Activated CD8-positive, alpha-beta T cell treated with anti-CD3 and anti-CD28 coated beads, Interleukin-2, amount 10 ng/mL, durations not matched to agents 7 days and 5 days (primary cell): ENCODE results near the gene HES7. TPM values are rescaled to one million over a fixed set of nuclear protein-coding genes. Genes with fewer than 3 reads are reported as not detected.

Experiments
- ATAC-seq: fragments of 150-1000 bp; cut with Tn5 transposase; one replicate; pipeline ENCODE4 v1.10.0; 2021; ENCODE audit warnings: moderate library complexity
- CTCF ChIA-PET: fragments of 350-600 bp; sonication (Branson Sonifier 250); formaldehyde crosslinking; loops from one replicate; lab custom pipeline; 2021; ENCODE audit warnings: antibody characterized with exemption; lab: Charles Lee
- POLR2A ChIA-PET: fragments of 350-600 bp; sonication (Branson Sonifier 250); formaldehyde crosslinking; loops from one replicate; lab custom pipeline; 2021; ENCODE audit warnings: antibody characterized with exemption; lab: Charles Lee
- DNase-seq: peaks from one replicate; pipeline ENCODE4 v3.0.0-alpha.2; 2020
- H3K27ac Mint-ChIP-seq: one replicate; pipeline ENCODE4 v1.8.0; 2021; ENCODE audit warnings: mild to moderate bottlenecking, mixed read lengths
- H3K27me3 Mint-ChIP-seq: one replicate; pipeline ENCODE4 v1.8.0; 2021; ENCODE audit warnings: low read depth, mixed read lengths
- H3K36me3 Mint-ChIP-seq: one replicate; pipeline ENCODE4 v1.8.0; 2021; ENCODE audit warnings: low read depth, mixed read lengths
- H3K4me1 Mint-ChIP-seq: one replicate; pipeline ENCODE4 v1.8.0; 2021; ENCODE audit warnings: low read depth, mixed read lengths
- H3K4me3 Mint-ChIP-seq: one replicate; pipeline ENCODE4 v1.8.0; 2021; ENCODE audit warnings: mild to moderate bottlenecking, mixed read lengths
- H3K9me3 Mint-ChIP-seq: one replicate; pipeline ENCODE4 v1.8.0; 2022; ENCODE audit warnings: mixed read lengths; ENCODE audit not compliant: insufficient read depth
- total RNA-seq, 2 experiments: library from RNA; stranded (reverse); gene quantifications; one replicate each; pipeline ENCODE4 v1.2.3, GENCODE V29; 2021

The HES7 gene
- total RNA-seq, 2 experiments from 2014 or later, result 0.29 TPM; not detected in 1

DNA sequence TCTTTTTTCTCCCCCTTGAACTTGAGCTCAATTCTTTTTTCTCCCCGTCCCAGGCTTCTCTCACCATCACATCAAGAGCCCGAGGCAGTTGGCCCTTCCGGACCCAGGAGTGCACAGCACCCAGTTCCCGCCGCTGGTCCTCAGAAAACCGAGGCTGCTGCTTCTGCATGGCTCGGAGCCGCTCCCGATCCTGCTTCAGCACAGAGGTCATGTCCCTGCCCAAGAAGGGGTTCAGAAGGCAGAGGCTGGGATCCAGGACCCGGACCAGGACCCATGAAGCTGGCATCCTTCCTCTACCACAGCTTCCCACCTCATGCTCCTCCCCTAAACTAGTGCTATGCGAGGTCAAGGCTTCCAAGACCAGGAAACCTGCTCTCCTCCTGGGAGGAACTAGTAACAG is 17.8 kb upstream of the HES7 start:
- no peak overlapping the region for H3K27ac Mint-ChIP-seq
- no peak for ATAC-seq

DNA sequence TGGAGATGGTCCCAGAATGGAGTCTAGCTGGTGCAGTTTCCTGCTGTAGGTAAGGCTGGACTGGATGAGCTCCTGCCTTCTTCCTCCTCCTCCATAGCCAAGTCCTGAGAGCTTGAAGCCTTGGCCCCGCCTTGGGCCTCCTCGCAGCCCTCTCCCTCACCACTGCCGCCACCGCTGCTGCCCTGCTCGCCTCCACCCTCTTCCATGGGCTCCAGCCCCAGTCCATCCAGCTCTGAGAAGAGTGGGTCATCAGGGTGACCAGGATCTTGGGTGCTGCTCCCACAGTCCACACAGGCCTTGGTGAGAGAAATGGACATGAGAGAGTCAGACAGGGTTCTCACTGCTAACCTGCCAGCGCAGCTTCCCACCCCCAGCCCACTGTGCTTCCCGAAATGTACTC is 17.1 kb upstream of the HES7 start:
- POLR2A ChIA-PET, result interaction anchor here (1.3 to 6.2 kb wide), 4 partner anchors 9 to 32 kb away, joined by 4 to 66 read pairs (median 22); partner anchors contain the start of gene PER1
- H3K4me3 Mint-ChIP-seq, result no peak overlapping the region
- peaks cover 3% of the 10 kb centered on the region for H3K27me3 Mint-ChIP-seq
- no peak for ATAC-seq
- CTCF ChIA-PET, result interaction anchor here (0.9 to 8.3 kb wide), 4 partner anchors 15 to 154 kb away, joined by 3 to 165 read pairs (median 3); partner anchors contain the start of genes PER1, SLC25A35 and VAMP2
- peaks cover 36% of the 10 kb centered on the region for H3K36me3 Mint-ChIP-seq
- peak overlapping the region; percentile 25 for H3K27ac Mint-ChIP-seq
- no peaks in the 10 kb centered on the region for H3K9me3 Mint-ChIP-seq
- no peak for DNase-seq
- H3K4me1 Mint-ChIP-seq, result peaks cover 5% of the 10 kb centered on the region

More for the DNA sequence above, 17.8 kb upstream of the HES7 start:
- H3K9me3 Mint-ChIP-seq, result no peaks in the 10 kb centered on the region
- peaks cover 1% of the 10 kb centered on the region for H3K27me3 Mint-ChIP-seq
- peaks cover 43% of the 10 kb centered on the region for H3K36me3 Mint-ChIP-seq
- ChIA-PET CTCF (interaction anchor here (0.9 to 8.3 kb wide), 2 partner anchors 14 to 21 kb away, joined by 3 to 165 read pairs; partner anchors contain the start of genes PER1 and VAMP2), POLR2A (interaction anchor here (4.6 to 6.2 kb wide), 2 partner anchors 14 to 32 kb away, joined by 28 to 66 read pairs; no protein-coding TSS in a partner anchor)
- H3K4me3 Mint-ChIP-seq, result no peak overlapping the region
- H3K4me1 Mint-ChIP-seq, result peaks cover 4% of the 10 kb centered on the region
- DNase-seq, result no peak

DNA sequence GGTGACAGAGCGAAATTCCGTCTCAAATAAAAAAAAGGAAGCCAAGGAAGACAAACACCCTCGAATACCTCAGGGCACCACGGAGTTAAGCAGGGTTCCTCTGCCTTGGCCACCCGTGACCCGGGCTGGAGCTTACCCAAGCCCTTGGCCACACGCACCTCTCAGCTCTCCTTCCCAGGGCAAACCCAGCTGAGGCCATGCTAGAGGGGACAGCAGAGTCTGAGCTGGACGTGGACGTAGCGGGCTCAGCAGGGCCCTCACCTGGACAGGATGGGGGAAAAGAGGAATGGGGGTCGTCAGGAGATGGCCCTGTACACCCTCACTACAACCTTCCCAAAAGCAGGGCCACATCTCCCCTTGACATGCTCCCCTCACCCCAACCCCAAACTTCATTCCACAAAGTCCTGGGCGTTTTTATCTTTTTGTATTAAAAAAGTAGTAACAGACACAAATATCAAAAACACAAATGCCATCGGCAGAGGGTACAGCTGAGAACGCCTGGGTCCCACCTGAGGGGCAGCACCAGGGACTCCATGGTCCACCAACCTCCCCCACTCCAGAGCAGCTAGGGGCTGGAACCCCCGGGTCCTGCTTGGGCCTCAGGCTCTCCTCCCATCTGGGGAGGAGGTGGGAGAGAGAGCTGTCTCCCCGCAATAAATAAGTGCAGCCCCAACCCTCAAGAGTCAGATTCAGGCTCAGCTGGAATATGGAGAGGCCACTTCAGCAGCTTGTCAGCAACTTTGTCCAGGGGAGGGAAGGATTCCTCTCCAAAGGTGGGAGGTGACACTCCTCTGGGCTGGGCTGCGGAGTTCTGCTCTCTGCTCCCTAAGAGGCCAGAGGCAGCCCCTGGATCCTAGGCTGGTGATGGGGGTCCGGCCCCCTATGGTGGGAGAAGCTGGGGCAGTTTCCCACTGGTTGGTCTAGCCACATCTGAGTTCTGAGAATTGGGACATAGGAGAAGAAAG is 16.4 kb upstream of the HES7 start:
- Mint-ChIP-seq H3K9me3 (no peaks in the 10 kb centered on the region), H3K27me3 (peaks cover 3% of the 10 kb centered on the region), H3K4me1 (peaks cover 5% of the 10 kb centered on the region), H3K36me3 (peaks cover 34% of the 10 kb centered on the region), H3K27ac (no peak overlapping the region), H3K4me3 (no peak overlapping the region)
- POLR2A ChIA-PET, result interaction anchor here (0.5 to 6.2 kb wide), 6 partner anchors 10 to 33 kb away, joined by 3 to 66 read pairs (median 10); partner anchors contain the start of gene PER1
- ATAC-seq (no peak), DNase-seq (no peak)
- CTCF ChIA-PET, result interaction anchor here (0.7 to 8.3 kb wide), 10 partner anchors 8 to 155 kb away, joined by 3 to 165 read pairs (median 6); partner anchors contain the start of genes ALOXE3, AURKB, HES7 and PER1

DNA sequence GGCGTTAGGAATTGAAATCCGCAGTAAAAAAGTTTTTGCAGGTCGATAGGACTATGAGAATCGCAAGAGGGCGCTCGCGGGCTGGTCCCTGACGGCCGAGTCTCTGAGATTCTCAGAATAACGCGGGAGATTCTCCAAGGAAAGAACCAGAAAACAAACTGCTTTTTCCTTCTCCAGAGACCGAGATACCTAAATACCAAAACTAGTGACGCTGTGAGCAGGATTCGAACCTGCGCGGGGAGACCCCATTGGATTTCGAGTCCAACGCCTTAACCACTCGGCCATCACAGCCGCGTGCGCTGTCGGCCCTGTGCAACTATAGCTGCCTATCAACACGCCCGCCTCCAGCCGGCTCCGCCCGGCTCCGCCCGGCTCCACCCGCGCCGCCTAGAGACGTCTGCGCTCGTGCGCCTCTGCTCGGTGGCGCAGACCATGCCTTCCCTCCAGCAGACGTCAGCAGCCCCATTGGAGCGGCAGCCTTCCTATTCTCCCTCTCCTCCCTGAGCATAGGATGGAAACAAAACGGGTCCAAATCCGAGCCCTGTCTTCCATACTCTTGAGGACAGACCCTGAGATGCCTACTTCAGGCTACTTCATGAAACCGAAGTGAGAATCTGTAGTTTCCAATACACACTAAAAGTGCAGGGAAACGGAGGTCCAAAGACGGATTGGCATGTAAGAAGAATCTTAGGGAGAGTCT is 14.9 kb upstream of the HES7 start:
- Mint-ChIP-seq H3K27ac (no peak overlapping the region), H3K9me3 (no peaks in the 10 kb centered on the region), H3K27me3 (peaks cover 4% of the 10 kb centered on the region), H3K36me3 (peaks cover 30% of the 10 kb centered on the region), H3K4me1 (peaks cover 5% of the 10 kb centered on the region), H3K4me3 (no peak overlapping the region)
- ChIA-PET POLR2A (interaction anchor here (1.1 to 6.2 kb wide), 10 partner anchors 12 to 109 kb away, joined by 3 to 66 read pairs (median 8); partner anchors contain the start of genes CTC1 and PFAS), CTCF (interaction anchor here (0.6 to 8.3 kb wide), 25 partner anchors 9 to 156 kb away, joined by 3 to 165 read pairs (median 6); partner anchors contain the start of genes ALOXE3, AURKB, BORCS6 and CTC1)
- ATAC-seq (peak; percentile 93), DNase-seq (peak; percentile 98)

DNA sequence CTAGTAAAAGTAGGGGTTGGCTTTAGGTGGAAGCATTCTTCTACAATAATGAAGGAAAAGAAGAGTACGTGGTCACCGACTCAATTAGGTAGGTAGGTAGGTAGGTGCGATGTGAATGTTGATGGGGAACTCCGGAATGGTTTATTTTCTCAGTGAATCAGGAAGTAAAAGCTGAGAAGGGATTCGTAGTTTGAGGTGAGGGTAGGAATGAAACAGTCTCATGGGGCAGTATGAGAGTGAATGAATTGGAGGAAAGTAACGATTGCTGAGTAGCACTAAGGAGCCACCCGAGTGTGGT is 14.4 kb upstream of the HES7 start:
- Mint-ChIP-seq H3K4me1 (peaks cover 5% of the 10 kb centered on the region), H3K9me3 (no peaks in the 10 kb centered on the region), H3K27ac (no peak overlapping the region), H3K36me3 (peaks cover 27% of the 10 kb centered on the region), H3K4me3 (no peak overlapping the region), H3K27me3 (peaks cover 4% of the 10 kb centered on the region)
- DNase-seq, result no peak
- ATAC-seq, result no peak
- POLR2A ChIA-PET, result interaction anchor here (1.1 to 6.2 kb wide), 9 partner anchors 12 to 109 kb away, joined by 3 to 66 read pairs (median 10); partner anchors contain the start of genes CTC1 and PFAS
- CTCF ChIA-PET, result interaction anchor here (0.6 to 8.3 kb wide), 25 partner anchors 8 to 162 kb away, joined by 3 to 165 read pairs (median 6); partner anchors contain the start of genes ALOXE3, CTC1, HES7 and PER1

DNA sequence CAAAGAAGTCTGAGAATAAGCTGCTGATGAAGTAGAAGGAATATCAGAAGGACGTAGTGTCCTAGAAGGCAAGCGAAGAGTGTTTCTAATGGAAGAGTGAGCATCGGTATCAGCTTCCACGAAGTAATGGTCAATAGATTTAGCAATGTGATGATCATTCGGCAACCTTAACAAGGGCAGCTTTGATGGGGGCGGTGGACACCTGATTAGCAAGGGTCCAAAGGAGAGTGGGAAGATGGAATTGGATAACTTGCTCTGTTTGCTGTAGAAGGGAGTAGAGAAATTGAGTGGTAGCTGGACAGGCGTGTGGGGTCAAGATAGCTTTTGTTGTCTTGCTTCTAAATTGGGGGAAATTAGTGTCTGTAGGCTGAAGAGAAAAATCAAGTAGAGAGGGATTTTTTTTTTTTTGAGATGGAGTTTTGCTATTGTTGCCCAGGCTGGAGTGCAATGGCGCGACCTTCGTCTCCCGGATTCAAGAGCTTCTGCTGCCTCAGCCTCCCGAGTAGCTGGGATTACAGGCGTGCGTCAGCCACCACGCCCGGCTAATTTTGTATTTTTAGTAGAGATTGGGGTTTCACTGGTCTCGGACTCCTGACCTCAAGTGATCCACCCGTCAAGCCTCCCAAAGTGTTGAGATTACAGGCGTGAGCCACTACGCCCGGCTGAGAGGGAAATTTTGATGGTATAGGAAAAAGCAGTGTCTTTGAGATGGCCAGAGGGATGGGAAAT is 13.9 kb upstream of the HES7 start:
- peaks cover 26% of the 10 kb centered on the region for H3K36me3 Mint-ChIP-seq
- no peak overlapping the region for H3K27ac Mint-ChIP-seq
- ChIA-PET CTCF (interaction anchor here (0.6 to 8.3 kb wide), 22 partner anchors 10 to 163 kb away, joined by 3 to 165 read pairs (median 6); partner anchors contain the start of genes ALOXE3, CTC1, HES7 and PER1), POLR2A (interaction anchor here (0.6 to 6.2 kb wide), 11 partner anchors 11 to 603 kb away, joined by 3 to 66 read pairs (median 7); partner anchors contain the start of genes CTC1, HES7 and PFAS)
- no peak for ATAC-seq
- no peak for DNase-seq
- H3K4me1 Mint-ChIP-seq, result peaks cover 5% of the 10 kb centered on the region
- peaks cover 4% of the 10 kb centered on the region for H3K27me3 Mint-ChIP-seq
- no peak overlapping the region for H3K4me3 Mint-ChIP-seq
- no peaks in the 10 kb centered on the region for H3K9me3 Mint-ChIP-seq

DNA sequence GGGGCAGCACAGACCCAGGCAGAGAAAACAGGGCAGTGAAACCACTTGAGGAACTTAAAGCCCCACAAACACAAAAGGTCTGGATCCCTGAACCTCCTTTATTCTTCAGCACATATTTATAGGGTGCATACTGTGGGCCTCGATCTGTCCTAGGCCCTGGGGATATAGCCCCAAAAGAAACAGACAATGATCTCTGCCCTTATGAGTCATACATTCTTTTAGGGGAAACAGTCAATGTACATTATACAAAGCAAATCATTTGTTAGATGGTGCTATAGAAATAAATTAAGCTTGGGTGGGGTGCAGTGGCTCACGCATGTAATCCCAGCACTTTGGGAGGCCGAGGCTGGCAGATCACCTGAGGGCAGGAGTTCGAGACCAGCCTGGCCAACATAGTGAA is 10.0 kb upstream of the HES7 start:
- H3K27me3 Mint-ChIP-seq, result peaks cover 10% of the 10 kb centered on the region
- no peaks in the 10 kb centered on the region for H3K36me3 Mint-ChIP-seq
- POLR2A ChIA-PET, result interaction anchor here (1.0 kb wide), 1 partner anchor 39 kb away, joined by 4 read pairs; no protein-coding TSS in a partner anchor
- DNase-seq (no peak), ATAC-seq (no peak)
- H3K4me1 Mint-ChIP-seq, result peaks cover 2% of the 10 kb centered on the region
- CTCF ChIA-PET, result interaction anchor here (0.9 to 8.3 kb wide), 4 partner anchors 14 to 40 kb away, joined by 3 to 165 read pairs (median 11); partner anchors contain the start of genes ALOXE3, PER1 and VAMP2
- no peak overlapping the region for H3K27ac Mint-ChIP-seq
- no peak overlapping the region for H3K4me3 Mint-ChIP-seq
- no peaks in the 10 kb centered on the region for H3K9me3 Mint-ChIP-seq

DNA sequence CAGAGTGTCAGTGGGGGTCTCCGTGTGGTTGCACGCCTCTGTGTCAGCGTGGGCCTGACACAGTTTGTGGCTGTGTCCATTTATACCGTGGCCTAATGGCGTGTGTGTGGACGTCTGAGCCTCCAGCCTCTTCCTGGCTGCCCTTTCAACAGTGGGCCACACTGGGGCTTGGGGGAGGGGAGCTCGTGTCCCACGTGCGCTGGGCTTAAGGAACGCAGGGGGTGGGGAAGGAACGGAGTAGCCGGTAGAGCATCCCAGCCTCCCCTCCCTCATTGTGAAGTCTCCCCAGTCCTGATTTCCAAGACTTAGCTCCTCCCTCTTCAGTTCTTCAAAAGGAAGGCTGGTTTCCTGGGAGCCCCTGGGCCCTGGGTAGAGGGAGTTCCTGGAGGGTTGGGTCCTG is 9.5 kb upstream of the HES7 start:
- H3K9me3 Mint-ChIP-seq, result no peaks in the 10 kb centered on the region
- no peak overlapping the region for H3K4me3 Mint-ChIP-seq
- CTCF ChIA-PET, result interaction anchor here (0.9 to 4.0 kb wide), 3 partner anchors 14 to 40 kb away, joined by 3 to 19 read pairs (median 3); partner anchors contain the start of gene ALOXE3
- H3K4me1 Mint-ChIP-seq, result peaks cover 2% of the 10 kb centered on the region
- DNase-seq (no peak), ATAC-seq (no peak)
- no peak overlapping the region for H3K27ac Mint-ChIP-seq
- H3K27me3 Mint-ChIP-seq, result peaks cover 12% of the 10 kb centered on the region
- H3K36me3 Mint-ChIP-seq, result no peaks in the 10 kb centered on the region
- POLR2A ChIA-PET, result no interaction called here

DNA sequence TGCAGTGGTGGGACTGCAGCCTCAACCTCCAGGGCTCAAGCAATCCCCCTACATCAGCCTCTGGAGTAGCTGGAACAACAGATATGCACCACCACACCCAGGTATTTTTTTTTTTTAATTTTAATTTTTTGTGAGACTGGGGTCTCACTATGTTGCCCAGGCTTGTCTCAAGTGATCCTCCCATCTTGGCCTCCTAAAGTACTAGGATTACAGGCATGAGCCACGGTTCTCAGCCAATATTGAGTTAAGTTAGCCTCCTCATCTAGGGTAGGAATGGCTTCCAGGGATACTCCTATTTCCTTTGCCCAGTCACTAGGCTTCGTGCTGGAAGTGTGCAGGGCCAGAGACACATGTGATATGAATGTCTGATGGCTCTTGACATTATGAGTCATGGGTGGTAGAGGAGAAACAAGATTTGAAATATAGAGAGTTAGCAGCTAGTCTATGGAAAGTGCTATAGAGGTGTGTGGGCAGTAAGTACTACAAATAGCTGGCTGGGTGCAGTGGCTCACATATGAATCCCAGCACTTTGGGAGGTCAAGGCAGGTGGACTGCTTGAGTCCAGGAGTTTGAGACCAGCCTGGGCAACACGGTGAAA is 8.0 kb upstream of the HES7 start:
- H3K27me3 Mint-ChIP-seq, result peaks cover 17% of the 10 kb centered on the region
- H3K27ac Mint-ChIP-seq, result no peak overlapping the region
- ChIA-PET CTCF (interaction anchor here (1.2 to 4.0 kb wide), 2 partner anchors 12 to 71 kb away, joined by 3 to 19 read pairs; partner anchors contain the start of gene ALOXE3), POLR2A (interaction anchor here (0.6 kb wide), 1 partner anchor 104 kb away, joined by 3 read pairs; no protein-coding TSS in a partner anchor)
- no peaks in the 10 kb centered on the region for H3K9me3 Mint-ChIP-seq
- H3K36me3 Mint-ChIP-seq, result no peaks in the 10 kb centered on the region
- no peak for ATAC-seq
- H3K4me1 Mint-ChIP-seq, result peaks cover 8% of the 10 kb centered on the region
- DNase-seq, result no peak
- H3K4me3 Mint-ChIP-seq, result no peak overlapping the region
